ENCODE results near the gene RNPEPL1. TPM values are rescaled to one million over a fixed set of nuclear protein-coding genes. Genes with fewer than 3 reads are reported as not detected.

RNPEPL1 gene
- total and polyA plus RNA-seq, 2 experiments from 2014 or later, result 6.0 to 21.0 TPM

DNA sequence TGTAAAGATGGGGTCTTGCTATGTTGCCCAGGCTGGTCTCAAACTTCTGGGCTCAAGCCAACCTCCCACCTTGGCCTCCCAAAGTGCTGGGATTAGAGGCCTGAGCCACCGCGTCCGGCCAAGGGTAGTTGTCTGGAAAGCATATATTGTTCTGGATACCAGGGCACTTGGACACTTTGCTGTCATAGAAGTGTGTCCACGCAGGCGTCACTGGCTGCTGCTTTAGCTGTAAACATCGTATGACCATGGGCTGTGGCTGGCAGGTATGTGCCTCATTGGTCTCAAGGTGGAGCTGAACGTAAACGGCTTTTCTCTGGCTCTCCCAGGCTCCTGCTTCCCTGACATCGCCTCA lies 53.8 kb downstream of the RNPEPL1 start:
- H3K4me1 Mint-ChIP-seq, result peaks cover 10% of the 10 kb centered on the region; the same call in 2 of the 3 replicates
- peaks cover 9% of the 10 kb centered on the region for H3K27me3 Mint-ChIP-seq (ENCODE audit: insufficient read depth, low read depth, poor library complexity)
- no peak overlapping the region for H3K4me2 ChIP-seq
- no peak overlapping the region for H3K4me3 Mint-ChIP-seq
- no peaks in the 10 kb centered on the region for H3K79me2 ChIP-seq (replicated peaks; ENCODE audit: insufficient read depth)
- H3K27ac Mint-ChIP-seq, result no peak overlapping the region
- no peaks in the 10 kb centered on the region for H3K9me2 ChIP-seq (ENCODE audit: insufficient read depth)
- ATAC-seq (no peak), DNase-seq (ENCODE audit: low spot score) (no peak)
- no peak overlapping the region for H2AFZ ChIP-seq
- no peaks in the 10 kb centered on the region for H3K4me1 ChIP-seq (ENCODE audit: insufficient read depth)
- H3F3A ChIP-seq (replicated peaks; ENCODE audit: low read depth), result no peaks in the 10 kb centered on the region
- no peaks in the 10 kb centered on the region for H3K27me3 ChIP-seq (ENCODE audit: insufficient read depth)
- H3K36me3 ChIP-seq (ENCODE audit: insufficient read depth), result no peaks in the 10 kb centered on the region
- H3K4me3 ChIP-seq, result no peak overlapping the region
- H4K20me1 ChIP-seq (replicated peaks; ENCODE audit: insufficient read depth), result no peaks in the 10 kb centered on the region
- H3K36me3 Mint-ChIP-seq (ENCODE audit: low read depth), result peaks cover 13% of the 10 kb centered on the region
- H3K9me3 Mint-ChIP-seq, result peaks cover 25% of the 10 kb centered on the region
- H3K27ac ChIP-seq (ENCODE audit: low read depth), result no peak overlapping the region
- TF ChIP-seq ZNF114 (CRISPR knock-in tag; IDR thresholded peaks at IDR 0.05) (no peak), CREB1 (CRISPR knock-in tag; IDR thresholded peaks at IDR 0.05; ENCODE audit: low read depth) (no peak), ZNF331 (CRISPR knock-in tag; IDR thresholded peaks at IDR 0.05; ENCODE audit: low read depth) (no peak), STAT1 (IDR thresholded peaks at IDR 0.05; ENCODE audit: unreplicated experiment) (no peak), EZH2phosphoT487 (IDR thresholded peaks at IDR 0.05; ENCODE audit: unreplicated experiment) (no peak), NANOG (IDR thresholded peaks at IDR 0.05; ENCODE audit: borderline replicate concordance) (no peak), POLR2AphosphoS5 (IDR thresholded peaks at IDR 0.05; ENCODE audit: low read depth) (no peak)
- TF ChIP-seq, protein P1, sequence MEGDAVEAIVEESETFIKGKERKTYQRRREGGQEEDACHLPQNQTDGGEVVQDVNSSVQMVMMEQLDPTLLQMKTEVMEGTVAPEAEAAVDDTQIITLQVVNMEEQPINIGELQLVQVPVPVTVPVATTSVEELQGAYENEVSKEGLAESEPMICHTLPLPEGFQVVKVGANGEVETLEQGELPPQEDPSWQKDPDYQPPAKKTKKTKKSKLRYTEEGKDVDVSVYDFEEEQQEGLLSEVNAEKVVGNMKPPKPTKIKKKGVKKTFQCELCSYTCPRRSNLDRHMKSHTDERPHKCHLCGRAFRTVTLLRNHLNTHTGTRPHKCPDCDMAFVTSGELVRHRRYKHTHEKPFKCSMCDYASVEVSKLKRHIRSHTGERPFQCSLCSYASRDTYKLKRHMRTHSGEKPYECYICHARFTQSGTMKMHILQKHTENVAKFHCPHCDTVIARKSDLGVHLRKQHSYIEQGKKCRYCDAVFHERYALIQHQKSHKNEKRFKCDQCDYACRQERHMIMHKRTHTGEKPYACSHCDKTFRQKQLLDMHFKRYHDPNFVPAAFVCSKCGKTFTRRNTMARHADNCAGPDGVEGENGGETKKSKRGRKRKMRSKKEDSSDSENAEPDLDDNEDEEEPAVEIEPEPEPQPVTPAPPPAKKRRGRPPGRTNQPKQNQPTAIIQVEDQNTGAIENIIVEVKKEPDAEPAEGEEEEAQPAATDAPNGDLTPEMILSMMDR (conservative IDR thresholded peaks at IDR 0.05; ENCODE audit: low read depth in 2 of 2), result no peak
- TF ChIP-seq, protein P2, sequence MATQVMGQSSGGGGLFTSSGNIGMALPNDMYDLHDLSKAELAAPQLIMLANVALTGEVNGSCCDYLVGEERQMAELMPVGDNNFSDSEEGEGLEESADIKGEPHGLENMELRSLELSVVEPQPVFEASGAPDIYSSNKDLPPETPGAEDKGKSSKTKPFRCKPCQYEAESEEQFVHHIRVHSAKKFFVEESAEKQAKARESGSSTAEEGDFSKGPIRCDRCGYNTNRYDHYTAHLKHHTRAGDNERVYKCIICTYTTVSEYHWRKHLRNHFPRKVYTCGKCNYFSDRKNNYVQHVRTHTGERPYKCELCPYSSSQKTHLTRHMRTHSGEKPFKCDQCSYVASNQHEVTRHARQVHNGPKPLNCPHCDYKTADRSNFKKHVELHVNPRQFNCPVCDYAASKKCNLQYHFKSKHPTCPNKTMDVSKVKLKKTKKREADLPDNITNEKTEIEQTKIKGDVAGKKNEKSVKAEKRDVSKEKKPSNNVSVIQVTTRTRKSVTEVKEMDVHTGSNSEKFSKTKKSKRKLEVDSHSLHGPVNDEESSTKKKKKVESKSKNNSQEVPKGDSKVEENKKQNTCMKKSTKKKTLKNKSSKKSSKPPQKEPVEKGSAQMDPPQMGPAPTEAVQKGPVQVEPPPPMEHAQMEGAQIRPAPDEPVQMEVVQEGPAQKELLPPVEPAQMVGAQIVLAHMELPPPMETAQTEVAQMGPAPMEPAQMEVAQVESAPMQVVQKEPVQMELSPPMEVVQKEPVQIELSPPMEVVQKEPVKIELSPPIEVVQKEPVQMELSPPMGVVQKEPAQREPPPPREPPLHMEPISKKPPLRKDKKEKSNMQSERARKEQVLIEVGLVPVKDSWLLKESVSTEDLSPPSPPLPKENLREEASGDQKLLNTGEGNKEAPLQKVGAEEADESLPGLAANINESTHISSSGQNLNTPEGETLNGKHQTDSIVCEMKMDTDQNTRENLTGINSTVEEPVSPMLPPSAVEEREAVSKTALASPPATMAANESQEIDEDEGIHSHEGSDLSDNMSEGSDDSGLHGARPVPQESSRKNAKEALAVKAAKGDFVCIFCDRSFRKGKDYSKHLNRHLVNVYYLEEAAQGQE (IDR thresholded peaks at IDR 0.05; ENCODE audit: unreplicated experiment), result no peak
- TF ChIP-seq, protein P3, sequence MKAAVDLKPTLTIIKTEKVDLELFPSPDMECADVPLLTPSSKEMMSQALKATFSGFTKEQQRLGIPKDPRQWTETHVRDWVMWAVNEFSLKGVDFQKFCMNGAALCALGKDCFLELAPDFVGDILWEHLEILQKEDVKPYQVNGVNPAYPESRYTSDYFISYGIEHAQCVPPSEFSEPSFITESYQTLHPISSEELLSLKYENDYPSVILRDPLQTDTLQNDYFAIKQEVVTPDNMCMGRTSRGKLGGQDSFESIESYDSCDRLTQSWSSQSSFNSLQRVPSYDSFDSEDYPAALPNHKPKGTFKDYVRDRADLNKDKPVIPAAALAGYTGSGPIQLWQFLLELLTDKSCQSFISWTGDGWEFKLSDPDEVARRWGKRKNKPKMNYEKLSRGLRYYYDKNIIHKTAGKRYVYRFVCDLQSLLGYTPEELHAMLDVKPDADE (IDR thresholded peaks at IDR 0.05), result no peak
- TF ChIP-seq, protein P4, sequence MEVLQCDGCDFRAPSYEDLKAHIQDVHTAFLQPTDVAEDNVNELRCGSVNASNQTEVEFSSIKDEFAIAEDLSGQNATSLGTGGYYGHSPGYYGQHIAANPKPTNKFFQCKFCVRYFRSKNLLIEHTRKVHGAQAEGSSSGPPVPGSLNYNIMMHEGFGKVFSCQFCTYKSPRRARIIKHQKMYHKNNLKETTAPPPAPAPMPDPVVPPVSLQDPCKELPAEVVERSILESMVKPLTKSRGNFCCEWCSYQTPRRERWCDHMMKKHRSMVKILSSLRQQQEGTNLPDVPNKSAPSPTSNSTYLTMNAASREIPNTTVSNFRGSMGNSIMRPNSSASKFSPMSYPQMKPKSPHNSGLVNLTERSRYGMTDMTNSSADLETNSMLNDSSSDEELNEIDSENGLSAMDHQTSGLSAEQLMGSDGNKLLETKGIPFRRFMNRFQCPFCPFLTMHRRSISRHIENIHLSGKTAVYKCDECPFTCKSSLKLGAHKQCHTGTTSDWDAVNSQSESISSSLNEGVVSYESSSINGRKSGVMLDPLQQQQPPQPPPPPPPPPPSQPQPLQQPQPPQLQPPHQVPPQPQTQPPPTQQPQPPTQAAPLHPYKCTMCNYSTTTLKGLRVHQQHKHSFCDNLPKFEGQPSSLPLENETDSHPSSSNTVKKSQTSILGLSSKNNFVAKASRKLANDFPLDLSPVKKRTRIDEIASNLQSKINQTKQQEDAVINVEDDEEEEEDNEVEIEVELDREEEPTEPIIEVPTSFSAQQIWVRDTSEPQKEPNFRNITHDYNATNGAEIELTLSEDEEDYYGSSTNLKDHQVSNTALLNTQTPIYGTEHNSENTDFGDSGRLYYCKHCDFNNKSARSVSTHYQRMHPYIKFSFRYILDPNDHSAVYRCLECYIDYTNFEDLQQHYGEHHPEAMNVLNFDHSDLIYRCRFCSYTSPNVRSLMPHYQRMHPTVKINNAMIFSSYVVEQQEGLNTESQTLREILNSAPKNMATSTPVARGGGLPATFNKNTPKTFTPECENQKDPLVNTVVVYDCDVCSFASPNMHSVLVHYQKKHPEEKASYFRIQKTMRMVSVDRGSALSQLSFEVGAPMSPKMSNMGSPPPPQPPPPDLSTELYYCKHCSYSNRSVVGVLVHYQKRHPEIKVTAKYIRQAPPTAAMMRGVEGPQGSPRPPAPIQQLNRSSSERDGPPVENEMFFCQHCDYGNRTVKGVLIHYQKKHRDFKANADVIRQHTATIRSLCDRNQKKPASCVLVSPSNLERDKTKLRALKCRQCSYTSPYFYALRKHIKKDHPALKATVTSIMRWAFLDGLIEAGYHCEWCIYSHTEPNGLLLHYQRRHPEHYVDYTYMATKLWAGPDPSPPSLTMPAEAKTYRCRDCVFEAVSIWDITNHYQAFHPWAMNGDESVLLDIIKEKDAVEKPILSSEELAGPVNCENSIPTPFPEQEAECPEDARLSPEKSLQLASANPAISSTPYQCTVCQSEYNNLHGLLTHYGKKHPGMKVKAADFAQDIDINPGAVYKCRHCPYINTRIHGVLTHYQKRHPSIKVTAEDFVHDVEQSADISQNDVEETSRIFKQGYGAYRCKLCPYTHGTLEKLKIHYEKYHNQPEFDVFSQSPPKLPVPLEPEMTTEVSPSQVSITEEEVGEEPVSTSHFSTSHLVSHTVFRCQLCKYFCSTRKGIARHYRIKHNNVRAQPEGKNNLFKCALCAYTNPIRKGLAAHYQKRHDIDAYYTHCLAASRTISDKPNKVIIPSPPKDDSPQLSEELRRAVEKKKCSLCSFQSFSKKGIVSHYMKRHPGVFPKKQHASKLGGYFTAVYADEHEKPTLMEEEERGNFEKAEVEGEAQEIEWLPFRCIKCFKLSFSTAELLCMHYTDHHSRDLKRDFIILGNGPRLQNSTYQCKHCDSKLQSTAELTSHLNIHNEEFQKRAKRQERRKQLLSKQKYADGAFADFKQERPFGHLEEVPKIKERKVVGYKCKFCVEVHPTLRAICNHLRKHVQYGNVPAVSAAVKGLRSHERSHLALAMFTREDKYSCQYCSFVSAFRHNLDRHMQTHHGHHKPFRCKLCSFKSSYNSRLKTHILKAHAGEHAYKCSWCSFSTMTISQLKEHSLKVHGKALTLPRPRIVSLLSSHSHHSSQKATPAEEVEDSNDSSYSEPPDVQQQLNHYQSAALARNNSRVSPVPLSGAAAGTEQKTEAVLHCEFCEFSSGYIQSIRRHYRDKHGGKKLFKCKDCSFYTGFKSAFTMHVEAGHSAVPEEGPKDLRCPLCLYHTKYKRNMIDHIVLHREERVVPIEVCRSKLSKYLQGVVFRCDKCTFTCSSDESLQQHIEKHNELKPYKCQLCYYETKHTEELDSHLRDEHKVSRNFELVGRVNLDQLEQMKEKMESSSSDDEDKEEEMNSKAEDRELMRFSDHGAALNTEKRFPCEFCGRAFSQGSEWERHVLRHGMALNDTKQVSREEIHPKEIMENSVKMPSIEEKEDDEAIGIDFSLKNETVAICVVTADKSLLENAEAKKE (CRISPR knock-in tag; IDR thresholded peaks at IDR 0.05), result no peak
